Breast epithelium (tissue), 3 donors: ENCODE results near the gene RNF150.

Source experiments
- POLR2A ChIP-seq: fragments of 450-650 bp; IDR thresholded peaks from one replicate; pipeline ENCODE4 v1.6.1; 2016; ENCODE audit warnings: antibody characterized with exemption, mild to moderate bottlenecking, moderate library complexity
- TF ChIP-seq, protein P1 (sequence below), 3 donors: fragments of 450-650 bp; IDR thresholded peaks; one replicate each; pipeline ENCODE4 v1.5.1; 2016 to 2017; ENCODE audit warnings: antibody characterized with exemption in 3 of 3, mild to moderate bottlenecking in 3 of 3, moderate library complexity in 3 of 3

DNA sequence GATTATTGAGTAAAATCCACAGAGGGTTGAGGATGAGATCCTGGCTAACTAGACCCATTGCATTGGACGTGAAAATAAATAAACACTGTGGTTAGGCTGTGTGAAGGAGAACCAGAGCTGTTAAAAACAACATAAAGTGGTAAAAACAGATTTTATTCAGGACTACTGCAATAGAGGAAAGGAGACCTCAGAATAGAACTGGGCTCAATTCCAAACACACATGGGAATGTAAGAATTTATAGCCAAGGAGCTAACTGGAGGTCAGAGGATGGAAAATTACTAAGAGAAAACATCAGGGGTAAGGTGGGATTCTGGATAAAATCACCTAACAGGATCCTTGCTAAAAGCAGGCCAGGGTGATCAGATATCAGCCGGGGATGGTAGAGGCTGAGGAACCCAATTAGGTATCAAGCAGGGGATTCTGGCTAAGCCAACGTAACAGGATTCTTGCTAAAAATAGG lies 112.4 kb downstream of the RNF150 start:
- TF ChIP-seq POLR2A = no peak
- TF ChIP-seq, protein P1, sequence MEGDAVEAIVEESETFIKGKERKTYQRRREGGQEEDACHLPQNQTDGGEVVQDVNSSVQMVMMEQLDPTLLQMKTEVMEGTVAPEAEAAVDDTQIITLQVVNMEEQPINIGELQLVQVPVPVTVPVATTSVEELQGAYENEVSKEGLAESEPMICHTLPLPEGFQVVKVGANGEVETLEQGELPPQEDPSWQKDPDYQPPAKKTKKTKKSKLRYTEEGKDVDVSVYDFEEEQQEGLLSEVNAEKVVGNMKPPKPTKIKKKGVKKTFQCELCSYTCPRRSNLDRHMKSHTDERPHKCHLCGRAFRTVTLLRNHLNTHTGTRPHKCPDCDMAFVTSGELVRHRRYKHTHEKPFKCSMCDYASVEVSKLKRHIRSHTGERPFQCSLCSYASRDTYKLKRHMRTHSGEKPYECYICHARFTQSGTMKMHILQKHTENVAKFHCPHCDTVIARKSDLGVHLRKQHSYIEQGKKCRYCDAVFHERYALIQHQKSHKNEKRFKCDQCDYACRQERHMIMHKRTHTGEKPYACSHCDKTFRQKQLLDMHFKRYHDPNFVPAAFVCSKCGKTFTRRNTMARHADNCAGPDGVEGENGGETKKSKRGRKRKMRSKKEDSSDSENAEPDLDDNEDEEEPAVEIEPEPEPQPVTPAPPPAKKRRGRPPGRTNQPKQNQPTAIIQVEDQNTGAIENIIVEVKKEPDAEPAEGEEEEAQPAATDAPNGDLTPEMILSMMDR (IDR thresholded peaks at IDR 0.05) = no peak
